Right ventricle myocardium superior (tissue), 1 donor: ENCODE results near the gene SPP1. TPM values are rescaled to one million over a fixed set of nuclear protein-coding genes. Genes with fewer than 3 reads are reported as not detected.

Source experiments
- total RNA-seq: library from RNA; stranded (reverse); fragmentation: NEBNext Ultra II Directional; extraction: Animal tissue kit (Norgen Biotek cat#: 25700); gene quantifications from one replicate; pipeline ENCODE4 v1.2.1, GENCODE V29; 2021
- donor health status: DM: no; HTN: yes; CAD: no; lungs with severe emphysema.

Gene SPP1
- total RNA-seq, 1 donor from 2014 or later, result 5.6 TPM

Other genes starting within 250 kb of the SPP1 start
- gene IBSP, start 176.2 kb upstream of the SPP1 start, total RNA-seq, result not detected
- not detected for gene MEPE, start 142.7 kb upstream of the SPP1 start, total RNA-seq
- 11.6 TPM for gene PKD2, start 31.9 kb downstream of the SPP1 start, total RNA-seq
- 0.75 TPM for gene ABCG2, start 182.9 kb downstream of the SPP1 start, total RNA-seq